Liver (tissue), 3 donors: ENCODE results near the gene NAA40.

ENCODE experiments used
- ATF3 ChIP-seq: IDR thresholded peaks from 2 replicates; pipeline ENCODE4 v1.6.1; 2016; ENCODE audit warnings: antibody characterized with exemption
- CTCF ChIP-seq: fragments of 150-350 bp; IDR thresholded peaks from 2 replicates; pipeline ENCODE4 v1.5.1; 2017; ENCODE audit warnings: improper control_type of control experiment, low read depth, low read length; ENCODE audit not compliant: missing input control
- FOXA1 ChIP-seq: IDR thresholded peaks from 2 replicates; pipeline ENCODE4 v1.6.1; 2016; ENCODE audit warnings: antibody characterized with exemption
- GABPA ChIP-seq, 2 donors: IDR thresholded peaks in 1 of 2; conservative IDR thresholded peaks in 1 of 2; 2 replicates each; pipeline ENCODE4 v1.6.1; 2016; ENCODE audit warnings: antibody characterized with exemption in 2 of 2, mild to moderate bottlenecking in 1 of 2, moderate library complexity in 1 of 2
- JUND ChIP-seq, 2 donors: IDR thresholded peaks; 2 replicates each; pipeline ENCODE4 v1.6.1; 2016; ENCODE audit warnings: antibody characterized with exemption in 2 of 2
- MAX ChIP-seq: IDR thresholded peaks from 2 replicates; pipeline ENCODE4 v1.6.1; 2016; ENCODE audit warnings: antibody characterized with exemption
- NR2F2 ChIP-seq: IDR thresholded peaks from 2 replicates; pipeline ENCODE4 v1.6.1; 2016; ENCODE audit warnings: antibody characterized with exemption
- RAD21 ChIP-seq, 2 donors: IDR thresholded peaks; 2 replicates each; pipeline ENCODE4 v1.6.1; 2016; ENCODE audit warnings: antibody characterized with exemption in 2 of 2, mild to moderate bottlenecking in 2 of 2
- REST ChIP-seq: IDR thresholded peaks from 2 replicates; pipeline ENCODE4 v1.6.1; 2016; ENCODE audit warnings: antibody characterized with exemption, mild to moderate bottlenecking
- SP1 ChIP-seq: IDR thresholded peaks from 2 replicates; pipeline ENCODE4 v1.6.1; 2018; ENCODE audit warnings: antibody characterized with exemption, mild to moderate bottlenecking
- TAF1 ChIP-seq: conservative IDR thresholded peaks from 2 replicates; pipeline ENCODE4 v1.6.1; 2016; ENCODE audit warnings: antibody characterized with exemption, mild to moderate bottlenecking
- YY1 ChIP-seq: IDR thresholded peaks from 2 replicates; pipeline ENCODE4 v1.6.1; 2016; ENCODE audit warnings: antibody characterized with exemption, mild to moderate bottlenecking
- ZBTB33 ChIP-seq: IDR thresholded peaks from 2 replicates; pipeline ENCODE4 v1.6.1; 2016; ENCODE audit warnings: antibody characterized with exemption
- donor health status: healthy.
- donor health status: healthy.

- no peak for TF ChIP-seq YY1
- TF ChIP-seq JUND (IDR thresholded peaks at IDR 0.05): no peak
- TF ChIP-seq CTCF: no peak
- TF ChIP-seq GABPA (IDR thresholded peaks at IDR 0.05 in 1 of 2, conservative IDR thresholded peaks at IDR 0.05 in 1 of 2): no peak
- TF ChIP-seq FOXA1: no peak
- TF ChIP-seq RAD21 (IDR thresholded peaks at IDR 0.05): no peak
- TF ChIP-seq NR2F2: no peak
- no peak for TF ChIP-seq TAF1
- no peak for TF ChIP-seq MAX
- no peak for TF ChIP-seq ZBTB33
- TF ChIP-seq SP1: no peak
- TF ChIP-seq REST: no peak
- no peak for TF ChIP-seq ATF3
These were observed 20.2 kb upstream of the NAA40 start for GRCh38 chr11:63918507-63919191.
